Mononuclear cell (primary cell): ENCODE results near the gene DMWD. TPM values are rescaled to one million over a fixed set of nuclear protein-coding genes. Genes with fewer than 3 reads are reported as not detected.

Experiments used
- H3K27me3 ChIP-seq: 2 replicates; pipeline ENCODE4 v1.6.0; 2011; ENCODE audit warnings: low read length, control low read depth; ENCODE audit not compliant: insufficient read depth
- H3K4me1 ChIP-seq: 2 replicates; pipeline ENCODE4 v1.5.1; 2011; ENCODE audit warnings: mild to moderate bottlenecking, low read length, control low read depth; ENCODE audit not compliant: insufficient read depth
- H3K4me3 ChIP-seq: 2 replicates; pipeline ENCODE4 v1.5.1; 2011; ENCODE audit warnings: mild to moderate bottlenecking, low read length, moderate library complexity
- H3K9me3 ChIP-seq: 2 replicates; pipeline ENCODE4 v1.5.1; 2011; ENCODE audit warnings: low read depth, mild to moderate bottlenecking, control low read depth, low read length
- total RNA-seq: library from RNA; depleted of rRNA; stranded (reverse); fragments of >200 nt; gene quantifications from one replicate; pipeline ENCODE4 v1.2.3, GENCODE V29; 2012

The DMWD gene
- total RNA-seq, 1 donor = 15.2 TPM

GRCh38 chr19:45784096-45784495 lies 8.5 kb downstream of the DMWD start:
- peaks cover 71% of the 10 kb centered on the region for H3K27me3 ChIP-seq
- H3K4me3 ChIP-seq = no peak overlapping the region
- H3K9me3 ChIP-seq = no peaks in the 10 kb centered on the region
- H3K4me1 ChIP-seq = peaks cover 13% of the 10 kb centered on the region

GRCh38 chr19:45782820-45783785 lies 9.5 kb downstream of the DMWD start:
- Histone ChIP-seq H3K4me1 (peaks cover 18% of the 10 kb centered on the region), H3K9me3 (no peaks in the 10 kb centered on the region), H3K27me3 (peaks cover 69% of the 10 kb centered on the region), H3K4me3 (no peak overlapping the region)

- H3K9me3 ChIP-seq = no peaks in the 10 kb centered on the region
- H3K4me3 ChIP-seq = no peak within 1 kb of the TSS
- H3K4me1 ChIP-seq = peaks cover 18% of the 10 kb centered on the region
- H3K27me3 ChIP-seq = peaks cover 65% of the 10 kb centered on the region
Observed at GRCh38 chr19:45782162-45782691, 10.4 kb downstream of the DMWD start, which contains the start of gene DMPK. TSS of gene DMPK (minus strand) at chr19:45782490. CDS start at chr19:45782352, 138 bp downstream.

GRCh38 chr19:45781214-45782161 lies 11.2 kb downstream of the DMWD start:
- no peaks in the 10 kb centered on the region for H3K9me3 ChIP-seq
- H3K4me3 ChIP-seq = no peak overlapping the region
- peaks cover 63% of the 10 kb centered on the region for H3K27me3 ChIP-seq
- peaks cover 18% of the 10 kb centered on the region for H3K4me1 ChIP-seq

GRCh38 chr19:45780448-45781213 lies 12.0 kb downstream of the DMWD start:
- Histone ChIP-seq H3K9me3 (no peaks in the 10 kb centered on the region), H3K4me1 (peaks cover 18% of the 10 kb centered on the region), H3K4me3 (no peak overlapping the region), H3K27me3 (peaks cover 61% of the 10 kb centered on the region)

GRCh38 chr19:45780146-45780447 lies 12.5 kb downstream of the DMWD start:
- Histone ChIP-seq H3K4me1 (peaks cover 18% of the 10 kb centered on the region), H3K27me3 (peaks cover 57% of the 10 kb centered on the region), H3K9me3 (no peaks in the 10 kb centered on the region), H3K4me3 (no peak overlapping the region)

- peaks cover 18% of the 10 kb centered on the region for H3K4me1 ChIP-seq
- no peaks in the 10 kb centered on the region for H3K9me3 ChIP-seq
- H3K27me3 ChIP-seq = peaks cover 57% of the 10 kb centered on the region
- no peak overlapping the region for H3K4me3 ChIP-seq
Observed at GRCh38 chr19:45779231-45780145, 13.2 kb downstream of the DMWD start.

- H3K4me3 ChIP-seq = no peak overlapping the region
- H3K4me1 ChIP-seq = peaks cover 18% of the 10 kb centered on the region
- H3K27me3 ChIP-seq = peaks cover 54% of the 10 kb centered on the region
- no peaks in the 10 kb centered on the region for H3K9me3 ChIP-seq
Observed at GRCh38 chr19:45778010-45778661, 14.5 kb downstream of the DMWD start.

- Histone ChIP-seq H3K9me3 (no peaks in the 10 kb centered on the region), H3K27me3 (peaks cover 58% of the 10 kb centered on the region), H3K4me1 (peaks cover 18% of the 10 kb centered on the region), H3K4me3 (no peak overlapping the region)
Observed at GRCh38 chr19:45777395-45777961, 15.2 kb downstream of the DMWD start.

- Histone ChIP-seq H3K27me3 (peaks cover 53% of the 10 kb centered on the region), H3K9me3 (no peaks in the 10 kb centered on the region), H3K4me3 (no peak overlapping the region)
Observed at GRCh38 chr19:45774765-45775164, 17.9 kb downstream of the DMWD start.

GRCh38 chr19:45773384-45773783 lies 19.3 kb downstream of the DMWD start:
- no peak overlapping the region for H3K4me3 ChIP-seq
- H3K4me1 ChIP-seq = peaks cover 22% of the 10 kb centered on the region
- no peaks in the 10 kb centered on the region for H3K9me3 ChIP-seq
- H3K27me3 ChIP-seq = peaks cover 43% of the 10 kb centered on the region

More at GRCh38 chr19:45774765-45775164, 17.9 kb downstream of the DMWD start:
- H3K4me1 ChIP-seq = peaks cover 23% of the 10 kb centered on the region

- peaks cover 27% of the 10 kb centered on the region for H3K4me1 ChIP-seq
- H3K9me3 ChIP-seq = no peaks in the 10 kb centered on the region
- peaks cover 44% of the 10 kb centered on the region for H3K27me3 ChIP-seq
- no peak overlapping the region for H3K4me3 ChIP-seq
Observed at GRCh38 chr19:45772912-45773311, 19.7 kb downstream of the DMWD start.
